HAP-1 (cell line): Measurements from ENCODE around the gene LRP4.

Experiments used
- DNase-seq, 2 experiments: peaks; one replicate each; pipeline ENCODE4 v3.0.0-alpha.2; 2016 to 2020; ENCODE audit warnings: low spot score in 2 of 2
- H3K27me3 ChIP-seq: fragments of 250-450 bp; sonication (Bioruptor Pico); 2 replicates; pipeline ENCODE4 v1.5.1; 2020; ENCODE audit warnings: low read depth, mild to moderate bottlenecking, moderate library complexity
- H3K36me3 ChIP-seq: fragments of 250-450 bp; sonication (Bioruptor Pico); replicated peaks from 2 replicates; pipeline ENCODE4 v1.5.1; 2020; ENCODE audit warnings: mild to moderate bottlenecking
- H3K4me1 ChIP-seq: fragments of 250-450 bp; sonication (Bioruptor Pico); 2 replicates; pipeline ENCODE4 v1.5.1; 2020; ENCODE audit warnings: mild to moderate bottlenecking
- H3K4me3 ChIP-seq: fragments of 250-450 bp; sonication (Bioruptor Pico); 2 replicates; pipeline ENCODE4 v1.5.1; 2020; ENCODE audit warnings: mild to moderate bottlenecking, moderate library complexity
- H3K9me3 ChIP-seq: fragments of 250-450 bp; sonication (Bioruptor Pico); 2 replicates; pipeline ENCODE4 v1.5.1; 2020; ENCODE audit warnings: mild to moderate bottlenecking, moderate library complexity
- in situ Hi-C: fragments of 300-500 bp; cut with MboI; formaldehyde crosslinking; loops from 3 replicates; pipeline ENCODE4 v1.14.3; 2020; ENCODE audit warnings: low sequenced_read_pairs, inconsistent platforms, mixed read lengths

The LRP4 gene

DNA sequence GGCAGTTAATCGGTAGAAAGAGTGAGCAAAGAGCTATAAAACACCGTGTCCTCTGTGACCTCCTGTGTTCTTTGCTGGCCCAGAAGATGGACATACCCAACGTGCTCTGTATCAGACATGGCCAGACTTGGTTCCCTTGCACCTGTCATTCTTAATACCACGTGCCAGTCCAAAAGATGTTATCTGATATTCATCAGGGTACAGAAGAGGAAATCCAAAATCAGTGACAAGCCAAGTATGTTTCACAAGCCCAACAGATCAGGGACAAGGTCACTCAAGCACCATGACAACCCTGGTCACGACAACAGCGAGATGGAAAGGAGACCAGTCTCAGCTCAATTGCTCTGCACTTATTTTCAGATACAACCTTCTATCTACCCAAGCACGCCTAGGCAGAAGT, 3.4 kb downstream of the LRP4 start:
- Histone ChIP-seq H3K4me3 (no peak overlapping the region), H3K4me1 (peaks cover 23% of the 10 kb centered on the region), H3K36me3 (no peaks in the 10 kb centered on the region; the same call in 1 of the 2 replicates), H3K27me3 (no peaks in the 10 kb centered on the region), H3K9me3 (no peaks in the 10 kb centered on the region)
- no peak for DNase-seq
- in situ Hi-C loops, result loop anchor here (10.0 kb wide), 1 partner anchor 240 kb away; no protein-coding TSS in a partner anchor

DNA sequence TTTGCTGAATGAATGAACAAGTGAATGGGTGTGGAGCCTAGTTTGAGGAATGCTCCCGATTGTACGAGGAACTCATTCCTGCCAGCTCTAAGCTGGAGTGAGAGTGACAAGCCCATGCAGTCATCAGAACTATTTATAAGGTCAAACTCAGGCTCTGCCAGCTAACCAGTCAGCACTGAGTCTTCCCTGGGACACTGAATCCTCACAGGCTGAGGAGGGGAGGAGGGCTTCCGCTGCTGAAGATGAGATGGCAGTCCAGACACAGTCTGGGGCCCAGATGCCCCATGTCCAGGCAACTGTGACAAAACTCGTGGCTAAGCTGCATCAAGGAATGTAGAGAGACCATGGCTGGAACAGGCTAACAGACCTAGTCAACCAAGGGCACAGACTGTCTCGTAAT, 4.0 kb downstream of the LRP4 start:
- Histone ChIP-seq H3K36me3 (no peaks in the 10 kb centered on the region; the same call in 1 of the 2 replicates), H3K4me1 (peaks cover 23% of the 10 kb centered on the region), H3K9me3 (no peaks in the 10 kb centered on the region), H3K27me3 (no peaks in the 10 kb centered on the region), H3K4me3 (no peak overlapping the region)
- no peak for DNase-seq
- in situ Hi-C loops, result loop anchor here (10.0 kb wide), 1 partner anchor 240 kb away; no protein-coding TSS in a partner anchor

DNA sequence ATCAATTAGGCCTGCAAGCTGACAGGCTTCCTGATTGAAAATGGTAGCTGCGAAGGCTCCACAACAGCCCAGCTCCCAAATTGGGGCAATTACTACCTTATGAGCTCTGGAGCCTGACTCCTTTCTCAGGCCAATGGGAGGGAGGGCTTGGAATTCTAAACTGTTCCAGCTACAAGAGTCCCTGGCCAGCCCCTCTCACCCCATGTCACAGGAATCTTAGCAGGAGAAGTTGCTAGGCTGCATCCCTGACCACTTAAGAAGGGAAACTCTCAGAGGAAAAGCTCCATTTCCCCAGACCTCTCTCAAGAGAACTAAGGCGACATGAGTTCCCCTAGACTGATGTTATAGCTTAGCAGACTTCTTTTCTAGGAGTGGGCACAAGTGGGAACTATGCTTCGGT, 4.9 kb downstream of the LRP4 start:
- H3K4me1 ChIP-seq, result peaks cover 16% of the 10 kb centered on the region
- in situ Hi-C loops, result loop anchor here (10.0 kb wide), 1 partner anchor 241 kb away; no protein-coding TSS in a partner anchor
- no peak for DNase-seq
- no peaks in the 10 kb centered on the region for H3K9me3 ChIP-seq
- H3K36me3 ChIP-seq, result no peaks in the 10 kb centered on the region; the same call in 1 of the 2 replicates
- H3K4me3 ChIP-seq, result no peak overlapping the region
- no peaks in the 10 kb centered on the region for H3K27me3 ChIP-seq

DNA sequence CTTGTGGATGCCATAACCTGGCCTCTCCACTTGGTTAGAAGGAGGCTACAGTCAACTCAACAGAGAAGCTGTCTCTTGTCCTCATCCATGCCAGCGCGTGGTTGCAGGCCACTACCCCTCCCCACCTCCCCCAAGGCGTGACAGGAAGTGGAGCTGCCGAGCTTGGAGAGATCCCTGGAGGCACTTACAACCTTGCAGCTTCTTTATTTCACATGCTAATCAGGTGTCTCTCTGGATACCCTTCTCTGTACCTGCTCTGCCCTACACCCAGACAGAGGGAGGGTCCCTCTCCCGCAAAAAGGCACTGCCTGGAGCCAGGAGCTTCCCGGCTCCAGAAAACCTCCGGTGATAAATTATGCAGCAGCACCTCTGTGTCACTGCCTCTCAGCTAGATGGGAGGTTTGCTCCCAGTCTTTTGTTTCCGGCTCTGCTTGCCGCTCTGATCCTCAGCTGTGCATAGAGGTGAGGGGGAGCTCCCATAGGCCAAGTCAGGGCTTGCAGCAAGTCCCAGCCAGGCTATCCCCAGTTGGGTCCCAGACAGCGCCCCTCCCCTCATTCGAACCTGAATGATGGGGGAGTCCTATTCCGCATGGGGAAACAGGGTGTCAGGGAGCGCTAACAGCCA, 5.7 kb downstream of the LRP4 start:
- H3K4me3 ChIP-seq, result peak overlapping the region; percentile 21
- H3K36me3 ChIP-seq, result no peaks in the 10 kb centered on the region; the same call in 1 of the 2 replicates
- no peaks in the 10 kb centered on the region for H3K9me3 ChIP-seq
- peaks cover 16% of the 10 kb centered on the region for H3K4me1 ChIP-seq
- no peaks in the 10 kb centered on the region for H3K27me3 ChIP-seq
- peak; percentile 71 to 74 for DNase-seq
- in situ Hi-C loops, result loop anchor here (10.0 kb wide), 1 partner anchor 242 kb away; no protein-coding TSS in a partner anchor

DNA sequence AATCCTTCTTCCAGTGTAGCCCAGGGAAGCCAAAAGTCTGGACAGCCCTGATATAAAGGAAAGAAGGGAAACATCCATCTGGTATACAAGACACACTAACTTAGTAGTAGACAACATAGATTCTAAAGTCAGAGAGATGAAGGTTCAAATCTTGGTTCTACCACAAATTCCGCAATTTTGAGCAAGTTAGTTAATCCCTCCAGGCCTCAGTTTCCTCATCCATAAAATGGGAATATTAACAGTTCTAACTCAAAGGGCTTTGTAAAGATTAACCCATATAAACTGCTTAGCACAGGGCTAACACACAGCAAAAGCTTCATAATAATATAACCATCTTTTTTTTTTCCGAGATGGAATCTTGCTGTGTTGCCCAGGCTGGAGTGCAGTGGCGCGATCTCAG, 10.7 kb downstream of the LRP4 start:
- DNase-seq, result no peak
- H3K9me3 ChIP-seq, result no peaks in the 10 kb centered on the region
- H3K4me1 ChIP-seq, result peaks cover 13% of the 10 kb centered on the region
- no peak overlapping the region for H3K4me3 ChIP-seq
- no peaks in the 10 kb centered on the region for H3K36me3 ChIP-seq
- H3K27me3 ChIP-seq, result no peaks in the 10 kb centered on the region
- in situ Hi-C loops, result no loop called here

DNA sequence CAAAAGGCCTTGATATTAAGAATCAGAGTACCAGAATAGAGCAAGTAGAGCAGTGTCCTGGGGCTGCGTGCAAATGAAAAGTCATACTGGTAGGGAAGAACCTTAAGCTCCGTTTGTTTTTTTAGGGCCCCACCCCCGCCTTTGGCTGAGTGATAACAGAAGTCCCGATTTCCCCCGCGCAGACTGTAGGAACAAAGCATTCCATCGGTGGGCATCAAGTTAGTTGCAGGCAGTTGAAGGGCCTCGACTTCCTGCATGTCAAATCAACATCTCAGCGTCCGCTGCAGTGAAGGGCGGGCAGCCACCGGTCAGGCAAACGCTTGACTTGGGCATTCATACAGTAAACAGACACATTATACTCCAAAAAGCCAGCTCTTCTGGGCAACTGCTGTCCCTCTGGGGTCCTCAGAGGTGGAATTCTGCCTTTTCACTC, 11.7 kb downstream of the LRP4 start:
- Histone ChIP-seq H3K36me3 (no peaks in the 10 kb centered on the region), H3K27me3 (no peaks in the 10 kb centered on the region), H3K4me1 (peaks cover 6% of the 10 kb centered on the region; the same call in 1 of the 2 replicates), H3K4me3 (no peak overlapping the region), H3K9me3 (no peaks in the 10 kb centered on the region)
- in situ Hi-C loops, result no loop called here
- no peak for DNase-seq

DNA sequence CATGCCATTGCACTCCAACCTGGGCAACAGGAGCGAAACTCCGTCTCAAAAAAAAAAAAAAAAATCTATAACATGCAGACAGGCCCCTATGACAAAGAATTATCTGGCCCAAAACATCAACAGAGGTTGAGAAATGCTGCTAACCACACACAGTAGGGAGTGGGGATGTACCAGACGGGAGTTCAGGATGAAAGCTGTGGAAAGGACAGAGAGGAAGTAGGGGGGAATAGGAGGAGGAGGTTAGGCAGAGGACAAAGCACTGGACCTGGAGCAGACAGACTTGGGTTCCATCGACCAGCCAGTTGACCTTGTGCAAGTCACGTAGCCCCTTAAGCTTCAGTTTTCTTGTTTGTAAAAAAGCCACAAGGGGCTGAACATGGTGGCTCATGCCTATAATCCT, 12.5 kb downstream of the LRP4 start:
- Histone ChIP-seq H3K4me1 (peaks cover 6% of the 10 kb centered on the region; the same call in 1 of the 2 replicates), H3K27me3 (no peaks in the 10 kb centered on the region), H3K36me3 (0 out of 2 replicates have a peak, but pooled peaks cover 2% of the 10 kb centered on the region), H3K9me3 (no peaks in the 10 kb centered on the region), H3K4me3 (no peak overlapping the region)
- in situ Hi-C loops, result no loop called here
- DNase-seq, result no peak

DNA sequence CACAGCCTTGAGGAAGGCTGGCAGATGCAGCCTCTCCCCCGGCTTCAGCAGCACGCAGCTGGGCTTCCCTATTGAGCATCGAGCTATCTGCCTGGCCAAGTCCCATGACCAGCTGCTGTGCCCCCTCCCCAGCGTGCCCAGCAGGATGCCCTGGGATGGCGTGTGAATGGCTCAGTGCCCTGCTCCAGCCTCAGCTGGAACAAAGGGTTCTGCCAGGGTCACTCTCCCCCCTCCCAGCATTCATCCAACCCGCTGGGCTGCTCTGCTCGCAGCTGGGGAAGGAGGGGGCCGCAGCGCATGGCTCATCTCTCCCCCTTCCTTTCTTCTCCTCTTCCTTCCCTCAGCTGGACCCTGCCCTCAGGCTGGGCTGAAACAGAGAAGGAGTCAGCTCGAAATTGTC, 14.5 kb downstream of the LRP4 start:
- peaks cover 6% of the 10 kb centered on the region; the same call in 1 of the 2 replicates for H3K4me1 ChIP-seq
- H3K4me3 ChIP-seq, result no peak overlapping the region
- H3K27me3 ChIP-seq, result no peaks in the 10 kb centered on the region
- H3K9me3 ChIP-seq, result no peaks in the 10 kb centered on the region
- in situ Hi-C loops, result no loop called here
- peaks cover 8% of the 10 kb centered on the region; the same call in 1 of the 2 replicates for H3K36me3 ChIP-seq
- no peak for DNase-seq

DNA sequence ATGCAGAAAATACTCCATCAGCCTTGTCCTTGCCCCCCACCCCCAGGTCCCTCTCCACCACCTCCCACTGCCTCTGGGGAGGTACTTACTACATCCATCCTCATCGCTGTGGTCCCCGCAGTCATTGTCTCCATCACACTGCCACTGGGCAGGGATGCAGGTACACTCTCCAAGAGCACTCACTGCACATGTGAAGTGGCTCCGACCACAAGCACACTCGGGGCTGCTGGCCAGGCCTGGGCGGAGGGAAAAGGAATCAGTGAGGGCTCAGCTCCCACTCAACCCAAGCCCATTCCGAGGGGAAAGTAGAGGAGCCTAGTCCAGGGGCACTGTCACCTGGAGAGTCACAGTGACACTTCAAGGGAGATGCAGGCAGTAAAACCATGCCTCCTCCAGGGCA, 15.7 kb downstream of the LRP4 start:
- H3K27me3 ChIP-seq, result no peaks in the 10 kb centered on the region
- H3K4me3 ChIP-seq, result no peak overlapping the region
- in situ Hi-C loops, result no loop called here
- peaks cover 6% of the 10 kb centered on the region; the same call in 1 of the 2 replicates for H3K4me1 ChIP-seq
- H3K9me3 ChIP-seq, result no peaks in the 10 kb centered on the region
- H3K36me3 ChIP-seq, result peaks cover 12% of the 10 kb centered on the region
- no peak for DNase-seq

DNA sequence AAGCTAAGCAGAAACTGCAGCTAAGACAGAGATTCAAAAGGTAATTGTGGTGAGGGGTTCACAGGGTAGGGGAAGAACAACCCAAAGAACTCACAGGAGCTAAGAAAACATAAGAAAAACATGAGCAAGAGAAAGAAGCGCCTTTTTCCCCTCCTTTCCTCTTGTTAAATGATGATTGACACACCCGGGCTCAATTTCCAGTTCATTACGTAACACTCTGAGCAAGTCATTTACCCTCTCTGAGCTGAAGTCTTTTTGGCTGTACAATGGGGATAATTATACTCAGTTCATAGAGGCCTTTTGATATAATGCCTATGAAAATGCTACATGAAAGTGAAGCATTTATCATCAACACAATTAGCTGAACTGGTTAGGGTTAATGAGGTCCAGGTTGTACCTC, 17.2 kb downstream of the LRP4 start:
- H3K27me3 ChIP-seq, result no peaks in the 10 kb centered on the region
- DNase-seq, result no peak
- H3K9me3 ChIP-seq, result no peaks in the 10 kb centered on the region
- no peak overlapping the region for H3K4me3 ChIP-seq
- H3K4me1 ChIP-seq, result no peaks in the 10 kb centered on the region
- in situ Hi-C loops, result no loop called here
- H3K36me3 ChIP-seq, result peaks cover 12% of the 10 kb centered on the region

DNA sequence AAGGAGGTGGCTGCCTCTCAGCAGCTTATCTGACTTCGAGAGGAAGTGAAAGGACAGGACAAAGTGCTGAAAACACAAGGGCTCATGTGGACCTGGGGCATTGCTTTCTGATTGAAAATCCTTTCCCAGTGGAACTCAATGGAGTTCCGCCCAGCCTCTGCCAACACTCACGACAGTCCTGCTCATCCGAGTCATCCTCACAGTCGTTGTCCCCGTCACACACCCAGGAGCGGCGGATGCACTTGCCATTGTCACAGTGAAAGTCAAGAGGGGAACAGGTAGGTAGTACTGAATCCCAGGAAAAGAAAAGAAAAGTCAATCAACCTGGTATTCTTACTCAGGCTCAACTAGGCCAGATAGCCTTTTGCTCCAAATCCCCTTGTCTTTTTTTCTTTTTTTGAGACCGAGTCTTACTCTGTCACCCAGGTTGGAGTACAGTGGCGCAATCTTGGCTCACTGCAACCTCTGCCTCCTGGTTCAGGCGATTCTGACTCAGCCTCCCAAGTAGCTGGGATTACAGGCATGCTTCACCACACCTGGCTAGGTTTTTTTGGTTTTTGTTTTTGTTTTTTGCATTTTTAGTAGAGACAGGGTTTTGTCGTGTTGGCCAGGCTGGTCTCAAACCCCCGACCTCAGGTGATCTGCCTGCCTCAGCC, 18.1 kb downstream of the LRP4 start:
- Histone ChIP-seq H3K27me3 (no peaks in the 10 kb centered on the region), H3K9me3 (no peaks in the 10 kb centered on the region), H3K4me1 (no peaks in the 10 kb centered on the region), H3K4me3 (no peak overlapping the region), H3K36me3 (peaks cover 16% of the 10 kb centered on the region)
- in situ Hi-C loops, result no loop called here
- no peak for DNase-seq

DNA sequence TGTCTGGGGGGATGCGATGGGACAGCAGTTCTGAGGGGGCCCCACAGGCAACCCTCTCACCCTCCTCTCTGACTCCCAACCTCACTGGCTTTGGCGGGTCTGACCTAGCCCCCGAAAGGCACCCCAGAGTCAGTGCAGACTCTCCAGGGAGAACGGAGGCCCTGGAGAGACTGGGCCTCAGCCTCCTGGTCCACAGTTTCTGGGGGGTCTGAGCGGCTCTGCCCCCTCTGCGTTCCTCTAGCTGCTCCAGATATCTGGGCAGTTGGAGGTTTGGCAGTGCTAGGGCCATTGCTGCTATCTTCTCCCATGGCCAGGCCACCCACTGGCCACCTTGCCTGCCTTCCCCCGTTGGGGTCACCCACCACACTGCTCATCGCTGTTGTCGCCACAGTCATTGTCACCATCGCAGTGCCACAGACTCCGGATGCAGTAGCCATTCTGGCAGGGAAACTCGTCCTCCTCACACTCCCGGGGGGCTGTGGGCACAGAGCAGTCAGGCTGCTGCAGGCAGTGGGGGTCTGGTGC, 18.8 kb downstream of the LRP4 start:
- no peaks in the 10 kb centered on the region for H3K9me3 ChIP-seq
- in situ Hi-C loops, result no loop called here
- no peaks in the 10 kb centered on the region for H3K4me1 ChIP-seq
- DNase-seq, result no peak
- H3K4me3 ChIP-seq, result no peak overlapping the region
- no peaks in the 10 kb centered on the region for H3K27me3 ChIP-seq
- peaks cover 21% of the 10 kb centered on the region for H3K36me3 ChIP-seq

DNA sequence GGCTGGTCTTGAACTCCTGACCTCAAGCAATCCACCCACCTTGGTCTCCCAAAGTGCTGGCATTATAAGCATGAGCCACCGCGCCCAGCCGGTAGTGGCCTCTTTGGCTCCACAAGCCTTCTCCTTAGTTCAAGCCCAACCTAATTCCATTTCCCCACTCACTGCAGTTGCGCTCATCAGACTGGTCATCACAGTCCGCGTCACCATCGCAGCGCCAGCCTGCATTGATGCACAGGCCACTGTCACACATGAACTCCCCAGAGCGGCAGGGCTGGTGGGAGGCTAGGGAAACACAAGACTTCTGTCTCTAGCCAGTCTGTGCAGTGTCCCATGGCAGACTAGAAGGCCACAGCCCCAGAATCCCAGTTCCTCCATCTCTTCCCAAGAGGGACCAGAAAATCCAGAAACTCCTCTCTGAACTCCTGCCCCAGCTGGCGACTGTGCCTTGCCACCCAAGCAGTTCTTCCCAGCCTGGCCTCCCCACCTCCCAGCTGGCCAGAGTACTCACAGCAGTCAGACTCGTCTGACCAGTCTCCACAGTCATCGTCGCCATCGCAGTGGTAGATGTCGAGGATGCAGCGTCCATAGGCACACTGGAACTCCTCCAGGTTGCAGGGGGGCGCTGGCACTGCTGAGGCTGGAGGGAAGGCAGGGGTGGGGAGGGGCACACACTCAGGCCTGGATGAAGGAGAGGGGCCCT, 19.8 kb downstream of the LRP4 start:
- no peak for DNase-seq
- H3K9me3 ChIP-seq, result no peaks in the 10 kb centered on the region
- in situ Hi-C loops, result no loop called here
- H3K4me1 ChIP-seq, result no peaks in the 10 kb centered on the region
- no peaks in the 10 kb centered on the region for H3K27me3 ChIP-seq
- no peak overlapping the region for H3K4me3 ChIP-seq
- peaks cover 28% of the 10 kb centered on the region for H3K36me3 ChIP-seq
